H1 (cell line): ENCODE results near the gene APOL2. TPM values are rescaled to one million over a fixed set of nuclear protein-coding genes. Genes with fewer than 3 reads are reported as not detected.

ENCODE experiments used
- EP300 ChIP-seq, 2 experiments: IDR thresholded peaks; 1 replicate in 1 of 2; 2 replicates in 1 of 2; pipeline ENCODE4 v1.6.1; 2011 to 2012; ENCODE audit warnings: low read depth in 2 of 2, low read length in 2 of 2, mild to moderate bottlenecking in 2 of 2, borderline replicate concordance in 1 of 2, inconsistent platforms in 1 of 2, moderate library complexity in 1 of 2
- polyA plus RNA-seq, 7 experiments: library from polyadenylated mRNA; depleted of rRNA in 3 of 7; stranded (reverse) in 5 of 7; unstranded in 2 of 7; fragments of >200 nt in 5 of 7; fragments of 200-250 nt in 2 of 7; gene quantifications; 1 replicate in 5 of 7; 2 replicates in 1 of 7; 4 replicates in 1 of 7; pipeline versions ENCODE4 v1.2.1 to v1.2.3, GENCODE V29; 2011 to 2013; ENCODE audit warnings: missing spikeins in 2 of 7, mixed read lengths in 2 of 7
- total RNA-seq: library from RNA; stranded (reverse); fragmentation: NEBNext Ultra II Directional; extraction: Animal tissue kit (Norgen Biotek cat#: 25700); gene quantifications from 2 replicates; pipeline ENCODE4 v1.2.1, GENCODE V29; 2021
- TF ChIP-seq, protein P1 (sequence below): fragments of 300-600 bp; sonication (generic); IDR thresholded peaks from 2 replicates; pipeline ENCODE4 v1.7.1; 2012; ENCODE audit warnings: low read length, moderate library complexity, mild to moderate bottlenecking, inconsistent platforms; ENCODE audit not compliant: insufficient replicate concordance

Gene APOL2
- total and polyA plus RNA-seq, 2 of the 8 experiments (the other 6 are each of a cell fraction or from before 2014, with no cell fraction given): 8.1 to 11.0 TPM

DNA sequence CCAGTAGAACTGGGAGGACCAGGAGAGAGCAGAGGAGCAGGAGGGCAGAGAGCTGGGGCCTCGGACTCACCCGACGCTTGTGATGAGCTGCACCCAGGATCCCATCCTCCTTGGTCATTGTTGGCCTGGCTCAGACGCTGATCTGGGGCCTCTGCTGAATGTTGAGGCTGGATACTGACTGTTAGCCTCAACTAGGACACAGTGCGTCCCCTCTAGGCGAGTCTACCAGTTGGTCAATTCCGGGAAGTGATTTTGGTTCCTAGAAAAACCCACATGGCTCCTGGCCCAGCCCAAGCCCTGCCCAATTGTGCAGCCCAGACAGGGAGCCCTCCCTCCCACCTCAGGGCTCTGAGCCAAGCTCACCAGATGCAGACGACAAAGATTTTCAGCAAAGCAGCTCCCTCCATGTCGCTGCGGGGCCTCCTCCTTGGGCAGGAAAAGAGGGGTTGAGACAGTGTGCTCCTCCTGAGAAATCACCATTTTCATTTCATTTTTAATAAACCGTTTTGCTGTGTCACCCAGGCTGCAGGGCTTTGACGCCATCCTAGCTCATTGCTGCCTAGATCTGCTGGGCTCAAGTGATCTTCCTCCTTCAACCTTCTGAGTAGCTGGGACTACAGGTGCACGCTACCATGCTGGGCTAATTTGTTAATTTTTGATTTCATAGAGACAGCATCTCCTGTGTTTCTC is 37.6 kb downstream of the APOL2 start, which contains the start of gene APOL4 (continued):
- TF ChIP-seq, protein P1, sequence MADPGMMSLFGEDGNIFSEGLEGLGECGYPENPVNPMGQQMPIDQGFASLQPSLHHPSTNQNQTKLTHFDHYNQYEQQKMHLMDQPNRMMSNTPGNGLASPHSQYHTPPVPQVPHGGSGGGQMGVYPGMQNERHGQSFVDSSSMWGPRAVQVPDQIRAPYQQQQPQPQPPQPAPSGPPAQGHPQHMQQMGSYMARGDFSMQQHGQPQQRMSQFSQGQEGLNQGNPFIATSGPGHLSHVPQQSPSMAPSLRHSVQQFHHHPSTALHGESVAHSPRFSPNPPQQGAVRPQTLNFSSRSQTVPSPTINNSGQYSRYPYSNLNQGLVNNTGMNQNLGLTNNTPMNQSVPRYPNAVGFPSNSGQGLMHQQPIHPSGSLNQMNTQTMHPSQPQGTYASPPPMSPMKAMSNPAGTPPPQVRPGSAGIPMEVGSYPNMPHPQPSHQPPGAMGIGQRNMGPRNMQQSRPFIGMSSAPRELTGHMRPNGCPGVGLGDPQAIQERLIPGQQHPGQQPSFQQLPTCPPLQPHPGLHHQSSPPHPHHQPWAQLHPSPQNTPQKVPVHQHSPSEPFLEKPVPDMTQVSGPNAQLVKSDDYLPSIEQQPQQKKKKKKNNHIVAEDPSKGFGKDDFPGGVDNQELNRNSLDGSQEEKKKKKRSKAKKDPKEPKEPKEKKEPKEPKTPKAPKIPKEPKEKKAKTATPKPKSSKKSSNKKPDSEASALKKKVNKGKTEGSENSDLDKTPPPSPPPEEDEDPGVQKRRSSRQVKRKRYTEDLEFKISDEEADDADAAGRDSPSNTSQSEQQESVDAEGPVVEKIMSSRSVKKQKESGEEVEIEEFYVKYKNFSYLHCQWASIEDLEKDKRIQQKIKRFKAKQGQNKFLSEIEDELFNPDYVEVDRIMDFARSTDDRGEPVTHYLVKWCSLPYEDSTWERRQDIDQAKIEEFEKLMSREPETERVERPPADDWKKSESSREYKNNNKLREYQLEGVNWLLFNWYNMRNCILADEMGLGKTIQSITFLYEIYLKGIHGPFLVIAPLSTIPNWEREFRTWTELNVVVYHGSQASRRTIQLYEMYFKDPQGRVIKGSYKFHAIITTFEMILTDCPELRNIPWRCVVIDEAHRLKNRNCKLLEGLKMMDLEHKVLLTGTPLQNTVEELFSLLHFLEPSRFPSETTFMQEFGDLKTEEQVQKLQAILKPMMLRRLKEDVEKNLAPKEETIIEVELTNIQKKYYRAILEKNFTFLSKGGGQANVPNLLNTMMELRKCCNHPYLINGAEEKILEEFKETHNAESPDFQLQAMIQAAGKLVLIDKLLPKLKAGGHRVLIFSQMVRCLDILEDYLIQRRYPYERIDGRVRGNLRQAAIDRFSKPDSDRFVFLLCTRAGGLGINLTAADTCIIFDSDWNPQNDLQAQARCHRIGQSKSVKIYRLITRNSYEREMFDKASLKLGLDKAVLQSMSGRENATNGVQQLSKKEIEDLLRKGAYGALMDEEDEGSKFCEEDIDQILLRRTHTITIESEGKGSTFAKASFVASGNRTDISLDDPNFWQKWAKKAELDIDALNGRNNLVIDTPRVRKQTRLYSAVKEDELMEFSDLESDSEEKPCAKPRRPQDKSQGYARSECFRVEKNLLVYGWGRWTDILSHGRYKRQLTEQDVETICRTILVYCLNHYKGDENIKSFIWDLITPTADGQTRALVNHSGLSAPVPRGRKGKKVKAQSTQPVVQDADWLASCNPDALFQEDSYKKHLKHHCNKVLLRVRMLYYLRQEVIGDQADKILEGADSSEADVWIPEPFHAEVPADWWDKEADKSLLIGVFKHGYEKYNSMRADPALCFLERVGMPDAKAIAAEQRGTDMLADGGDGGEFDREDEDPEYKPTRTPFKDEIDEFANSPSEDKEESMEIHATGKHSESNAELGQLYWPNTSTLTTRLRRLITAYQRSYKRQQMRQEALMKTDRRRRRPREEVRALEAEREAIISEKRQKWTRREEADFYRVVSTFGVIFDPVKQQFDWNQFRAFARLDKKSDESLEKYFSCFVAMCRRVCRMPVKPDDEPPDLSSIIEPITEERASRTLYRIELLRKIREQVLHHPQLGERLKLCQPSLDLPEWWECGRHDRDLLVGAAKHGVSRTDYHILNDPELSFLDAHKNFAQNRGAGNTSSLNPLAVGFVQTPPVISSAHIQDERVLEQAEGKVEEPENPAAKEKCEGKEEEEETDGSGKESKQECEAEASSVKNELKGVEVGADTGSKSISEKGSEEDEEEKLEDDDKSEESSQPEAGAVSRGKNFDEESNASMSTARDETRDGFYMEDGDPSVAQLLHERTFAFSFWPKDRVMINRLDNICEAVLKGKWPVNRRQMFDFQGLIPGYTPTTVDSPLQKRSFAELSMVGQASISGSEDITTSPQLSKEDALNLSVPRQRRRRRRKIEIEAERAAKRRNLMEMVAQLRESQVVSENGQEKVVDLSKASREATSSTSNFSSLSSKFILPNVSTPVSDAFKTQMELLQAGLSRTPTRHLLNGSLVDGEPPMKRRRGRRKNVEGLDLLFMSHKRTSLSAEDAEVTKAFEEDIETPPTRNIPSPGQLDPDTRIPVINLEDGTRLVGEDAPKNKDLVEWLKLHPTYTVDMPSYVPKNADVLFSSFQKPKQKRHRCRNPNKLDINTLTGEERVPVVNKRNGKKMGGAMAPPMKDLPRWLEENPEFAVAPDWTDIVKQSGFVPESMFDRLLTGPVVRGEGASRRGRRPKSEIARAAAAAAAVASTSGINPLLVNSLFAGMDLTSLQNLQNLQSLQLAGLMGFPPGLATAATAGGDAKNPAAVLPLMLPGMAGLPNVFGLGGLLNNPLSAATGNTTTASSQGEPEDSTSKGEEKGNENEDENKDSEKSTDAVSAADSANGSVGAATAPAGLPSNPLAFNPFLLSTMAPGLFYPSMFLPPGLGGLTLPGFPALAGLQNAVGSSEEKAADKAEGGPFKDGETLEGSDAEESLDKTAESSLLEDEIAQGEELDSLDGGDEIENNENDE: no peak
- TF ChIP-seq EP300 (IDR thresholded peaks at IDR 0.05; ENCODE audit: borderline replicate concordance in 1 of 2, low read depth in 2 of 2, low read length in 2 of 2): no peak
